Activated CD8-positive, alpha-beta memory T cell treated with anti-CD3 and anti-CD28 coated beads, Interleukin-2, amount 50 U/mL, for 4 hours (primary cell): ENCODE results near the gene ANLN.
"Not testable (repeated sequence)": the region's sequence is repeated elsewhere in the genome, so short reads cannot be mapped to it uniquely, and the experiment has no call there.

Experiments used
- DNase-seq: peaks from one replicate; pipeline ENCODE4 v3.0.0-alpha.2; 2020

ANLN gene

GRCh38 chr7:36472141-36472729 lies 82.6 kb downstream of the ANLN start:
- no peak for DNase-seq

- peak; percentile 21 for DNase-seq
These were observed 84.0 kb downstream of the ANLN start for GRCh38 chr7:36473454-36474282.

DNA sequence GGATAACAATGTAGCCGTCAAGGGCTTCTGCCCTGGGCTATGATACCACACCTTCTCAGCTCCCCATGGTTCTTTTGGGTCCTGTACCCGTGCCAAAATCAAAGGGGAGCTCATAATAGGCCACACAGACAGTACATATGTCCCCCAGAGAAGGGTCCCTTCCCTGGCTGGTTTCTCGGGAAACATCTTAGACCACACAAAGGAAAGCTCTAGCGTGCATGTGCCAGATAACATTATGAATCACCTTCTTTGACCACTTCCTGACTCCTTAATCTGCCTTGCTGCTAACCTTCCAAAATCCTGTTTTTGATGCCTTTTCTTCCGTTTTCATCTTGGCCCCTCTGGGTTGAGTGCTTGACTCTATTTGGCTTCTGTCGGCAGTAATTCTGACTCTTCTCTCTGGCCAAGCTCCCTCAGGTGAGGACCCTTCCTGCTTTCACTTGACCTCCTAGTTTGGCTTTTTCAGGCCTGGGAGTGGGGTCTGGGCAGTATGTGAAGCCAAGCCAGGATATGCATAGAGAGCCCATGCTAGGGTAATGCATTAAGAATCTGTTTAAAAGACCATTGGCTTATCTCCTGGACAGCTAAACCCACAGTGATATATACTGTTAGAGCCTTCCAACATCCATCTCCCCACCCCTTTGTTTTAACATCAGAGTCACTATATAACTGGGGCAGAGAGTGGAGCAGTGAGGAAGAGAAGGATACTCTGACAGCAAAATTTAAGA lies 84.8 kb downstream of the ANLN start:
- no peak for DNase-seq

DNA sequence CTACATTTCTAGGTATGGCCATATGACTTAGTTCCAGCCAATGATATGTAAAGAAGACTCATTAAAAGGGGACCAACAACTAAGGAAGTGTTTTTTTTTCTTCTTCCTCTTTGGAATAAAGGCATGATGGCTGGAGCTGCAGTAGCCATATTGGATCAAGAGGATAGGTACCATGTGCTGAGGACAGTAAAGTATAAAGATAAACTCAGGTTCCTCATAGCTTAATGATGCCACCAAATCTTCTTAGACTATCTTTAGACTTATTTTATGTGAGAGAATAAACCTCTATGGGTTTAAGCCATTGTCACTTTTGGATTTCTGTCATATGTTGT lies 85.3 kb downstream of the ANLN start:
- no peak for DNase-seq

DNA sequence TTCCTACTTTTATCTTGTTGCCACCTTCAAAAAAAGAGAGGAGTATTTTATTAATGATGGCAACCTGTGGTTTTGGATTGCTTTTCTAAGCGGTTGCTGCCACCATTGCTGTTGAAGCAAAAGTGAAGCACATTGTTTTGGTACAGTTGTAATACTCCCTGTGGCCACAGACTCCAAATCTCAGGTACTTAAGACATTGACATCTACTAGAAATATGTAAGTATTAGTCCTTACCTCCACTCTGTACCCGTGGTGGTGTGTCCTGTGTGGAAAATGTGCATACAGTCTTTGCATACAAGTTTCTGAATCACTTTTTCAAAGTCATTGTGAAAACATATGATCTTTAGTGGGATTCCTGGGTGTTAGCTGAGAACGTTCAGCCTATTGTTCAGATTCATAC lies 85.7 kb downstream of the ANLN start:
- DNase-seq = no peak

- DNase-seq = no peak
These were observed 89.1 kb downstream of the ANLN start for GRCh38 chr7:36478745-36479144.

GRCh38 chr7:36483853-36484252 lies 94.2 kb downstream of the ANLN start:
- DNase-seq = not testable (repeated sequence)

- no peak for DNase-seq
These were observed 94.6 kb downstream of the ANLN start for GRCh38 chr7:36484265-36484664.

- DNase-seq = no peak
These were observed 96.7 kb downstream of the ANLN start for GRCh38 chr7:36486336-36486735.

GRCh38 chr7:36487756-36488336 lies 98.2 kb downstream of the ANLN start:
- no peak for DNase-seq

GRCh38 chr7:36488672-36489071 lies 99.0 kb downstream of the ANLN start:
- DNase-seq = not testable (repeated sequence)

DNA sequence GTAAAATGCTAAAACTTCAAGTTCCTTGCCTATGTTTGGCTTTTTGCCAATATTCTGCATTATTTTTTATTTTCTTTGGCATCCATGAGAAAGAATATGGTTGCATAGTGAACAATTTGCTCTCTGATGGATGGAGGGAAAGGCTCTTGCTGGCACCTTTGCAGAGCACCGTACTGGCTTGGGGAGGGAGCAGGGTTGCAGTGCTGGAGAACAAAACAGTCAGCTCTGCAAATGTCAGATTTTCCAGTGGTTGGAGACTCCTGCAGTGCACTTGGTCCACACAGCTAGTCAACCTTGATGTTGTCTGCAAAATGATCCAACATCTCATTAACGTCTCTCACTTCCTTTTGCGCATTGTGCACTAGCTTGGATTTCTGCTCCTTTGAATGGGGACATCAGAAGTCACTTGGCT lies 100.8 kb downstream of the ANLN start:
- no peak for DNase-seq

DNA sequence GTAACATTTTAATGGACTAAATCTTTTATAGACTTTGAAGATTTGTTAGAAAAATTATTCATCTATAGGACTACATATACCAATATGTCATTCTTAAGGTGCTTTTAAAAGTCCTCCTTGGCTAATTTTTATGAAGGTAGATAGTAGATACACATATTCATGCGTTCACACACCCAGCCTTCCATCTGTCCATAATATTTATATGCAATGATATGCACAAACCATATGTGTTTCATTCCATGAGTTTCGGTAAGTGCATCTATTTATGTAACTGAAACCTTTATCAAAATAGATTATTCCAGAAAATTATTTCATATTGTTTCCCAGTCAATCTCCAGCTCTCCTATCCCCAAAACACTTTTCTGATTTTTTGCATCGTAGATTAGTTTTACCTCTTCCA lies 101.7 kb downstream of the ANLN start:
- no peak for DNase-seq

GRCh38 chr7:36496576-36496975 lies 106.9 kb downstream of the ANLN start:
- no peak for DNase-seq

GRCh38 chr7:36497176-36497575 lies 107.5 kb downstream of the ANLN start:
- DNase-seq = not testable (repeated sequence)

DNA sequence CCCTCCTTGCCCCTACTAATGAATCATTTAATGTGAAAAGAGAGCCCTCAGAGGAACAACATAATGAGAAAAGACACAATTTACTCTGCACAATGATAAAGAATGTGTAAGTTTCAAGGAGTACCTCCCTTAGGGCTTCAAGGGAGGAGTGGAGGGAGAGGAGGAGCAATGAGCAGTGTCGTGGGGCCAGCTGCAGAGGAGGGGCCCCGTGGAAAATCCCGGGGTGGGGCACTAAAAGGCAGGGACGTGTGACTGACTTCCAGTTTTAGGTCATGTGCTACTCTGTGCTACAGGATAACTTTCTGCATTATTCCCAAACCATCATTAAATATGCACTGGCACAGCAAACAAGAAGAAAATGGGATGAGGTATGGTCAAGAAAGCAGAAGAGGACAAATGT lies 108.1 kb downstream of the ANLN start:
- DNase-seq = no peak
